ENCODE data around the gene RAMP3.

RAMP3 gene

GRCh38 chr7:45223728-45224630 lies 66.4 kb downstream of the RAMP3 start:
- no peak for DNase-seq (ENCODE audit: low spot score)

GRCh38 chr7:45224832-45225231 lies 67.2 kb downstream of the RAMP3 start:
- no peak for DNase-seq (ENCODE audit: low spot score)

DNA sequence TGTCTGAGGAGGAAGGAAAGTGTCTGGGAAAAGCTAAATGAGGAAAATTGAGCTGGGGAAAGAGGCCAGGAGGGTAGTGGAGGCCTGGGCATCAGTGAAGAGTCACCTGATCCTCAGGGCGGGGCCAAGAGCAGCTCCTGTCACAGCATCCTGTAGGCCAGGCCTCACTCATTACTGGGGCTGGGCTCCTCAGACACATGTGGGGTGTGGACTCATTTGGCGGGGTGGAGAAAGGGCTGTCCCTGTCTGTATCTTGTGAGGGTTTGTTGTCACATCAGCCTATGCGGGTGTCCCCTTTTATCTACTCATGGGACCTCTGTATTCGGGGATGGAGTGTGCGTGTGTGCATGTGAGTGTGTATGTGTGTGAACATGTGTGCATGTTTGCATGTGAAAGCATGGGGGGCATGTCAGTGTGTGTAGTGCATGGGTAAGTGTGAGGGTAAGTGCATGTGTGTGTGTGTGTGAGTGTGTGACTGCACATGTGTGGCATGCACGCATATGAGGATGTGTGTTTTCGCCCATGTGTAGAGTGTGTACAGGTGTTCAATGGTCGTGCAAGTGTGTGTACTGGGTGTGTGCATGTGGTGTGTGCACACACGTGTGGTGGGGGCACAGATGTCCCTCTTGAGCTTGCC lies 67.8 kb downstream of the RAMP3 start:
- no peak for DNase-seq (ENCODE audit: low spot score)

DNA sequence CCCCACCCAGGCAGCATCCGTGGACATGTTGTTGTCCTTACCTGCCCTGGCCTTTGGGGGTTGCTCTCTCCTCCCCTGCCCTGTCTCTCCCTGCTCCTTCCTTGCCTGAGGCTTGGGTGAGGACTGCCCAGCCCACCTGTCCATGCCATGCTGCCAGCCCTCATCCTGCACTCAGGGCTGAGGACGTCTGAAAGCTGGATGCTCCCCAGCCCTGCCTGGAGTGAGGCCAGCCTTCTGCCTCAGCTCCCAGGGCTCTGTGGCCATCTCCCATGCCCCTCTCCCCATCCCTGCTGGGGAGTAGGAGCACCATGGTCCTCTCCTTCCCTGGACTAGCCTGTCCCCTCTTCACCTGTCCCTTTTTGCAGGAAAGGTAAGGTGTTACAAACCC lies 68.4 kb downstream of the RAMP3 start:
- DNase-seq (ENCODE audit: low spot score), result no peak

GRCh38 chr7:45229156-45229920 lies 71.7 kb downstream of the RAMP3 start:
- DNase-seq (ENCODE audit: low spot score), result no peak

DNA sequence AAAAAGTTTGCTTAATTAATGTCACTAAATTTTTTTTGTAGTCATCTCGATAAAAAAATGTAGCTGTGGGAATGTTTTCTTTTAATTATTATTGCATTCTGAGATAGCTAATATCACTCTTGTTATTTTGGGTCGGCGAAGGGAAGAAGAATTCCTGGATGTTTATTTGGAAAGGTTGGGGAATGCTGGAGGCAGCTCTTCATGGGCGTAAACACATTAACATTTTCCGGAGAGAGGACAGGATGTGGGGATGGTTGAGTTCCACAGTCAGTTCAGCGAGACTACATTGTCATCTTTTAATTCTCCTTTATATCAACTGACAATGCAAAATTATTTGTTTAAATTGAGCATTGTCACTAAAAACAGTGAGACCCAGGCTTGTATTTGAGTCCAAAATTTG lies 72.5 kb downstream of the RAMP3 start:
- DNase-seq (ENCODE audit: low spot score), result no peak

DNA sequence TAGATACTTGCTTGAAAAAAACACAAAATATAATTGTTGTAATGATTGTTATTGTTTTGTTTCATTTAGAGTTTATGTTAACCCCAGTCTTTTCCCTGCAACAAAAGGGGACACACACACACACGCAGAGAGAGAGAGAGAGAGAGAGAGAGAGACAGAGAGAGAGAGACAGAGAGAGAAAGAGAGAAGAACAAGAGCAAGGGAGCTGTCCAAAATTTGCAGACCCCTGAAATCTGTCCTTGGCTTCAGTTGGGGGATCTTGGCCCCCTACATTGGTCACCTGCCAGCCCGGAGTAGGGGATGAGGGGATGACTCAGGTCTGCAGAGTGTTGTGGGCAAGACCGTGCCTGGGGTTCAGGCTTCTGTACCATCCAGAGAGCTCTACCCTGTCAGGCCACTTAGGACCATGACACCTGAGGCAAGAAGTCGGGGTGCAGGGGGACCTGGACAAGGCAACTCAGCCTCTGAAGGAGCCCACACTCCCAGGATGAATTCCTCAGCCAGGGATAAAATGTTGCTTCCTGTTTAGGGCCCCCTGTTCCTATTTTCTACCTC lies 73.1 kb downstream of the RAMP3 start:
- DNase-seq (ENCODE audit: low spot score), result no peak

DNA sequence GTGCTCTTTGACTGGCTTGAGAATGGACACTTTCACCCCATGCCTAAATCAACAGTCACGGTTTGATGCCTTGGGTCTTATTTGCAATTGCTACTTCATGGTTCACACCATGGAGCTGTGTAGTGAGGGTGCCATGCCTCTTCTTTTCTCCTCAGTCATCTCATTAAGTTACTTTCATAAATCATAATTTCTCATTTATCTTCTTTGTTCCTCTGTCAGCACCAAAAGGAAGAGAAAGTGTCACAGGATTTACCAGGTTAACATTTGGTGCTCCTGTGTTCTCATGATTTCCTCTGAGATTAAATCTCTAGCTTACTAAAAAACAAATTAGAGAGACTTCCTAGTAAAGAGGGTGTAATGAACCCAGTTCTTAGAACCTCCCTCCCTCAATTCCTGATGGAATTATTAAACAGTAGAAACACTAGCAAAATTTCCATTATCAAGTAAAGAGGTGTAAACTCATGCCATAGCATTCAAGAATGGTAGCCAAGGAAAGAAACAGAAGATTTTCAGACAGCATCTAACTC lies 75.7 kb downstream of the RAMP3 start:
- no peak for DNase-seq (ENCODE audit: low spot score)

Measured in GM03348 (cell line).